CD4-positive, alpha-beta memory T cell (primary cell): Measurements from ENCODE around the gene RPE65. TPM values are rescaled to one million over a fixed set of nuclear protein-coding genes. Genes with fewer than 3 reads are reported as not detected.
"Not testable (repeated sequence)": the region's sequence is repeated elsewhere in the genome, so short reads cannot be mapped to it uniquely, and the experiment has no call there.

Experiments
- CTCF ChIA-PET: fragments of 350-600 bp; sonication (Branson Sonifier 250); formaldehyde crosslinking; loops from one replicate; lab custom pipeline; 2021; ENCODE audit warnings: inconsistent platforms; ENCODE audit not compliant: partially characterized antibody; lab: Charles Lee
- POLR2A ChIA-PET: fragments of 350-600 bp; sonication (Branson Sonifier 250); formaldehyde crosslinking; loops from one replicate; lab custom pipeline; 2021; ENCODE audit not compliant: partially characterized antibody; lab: Charles Lee
- DNase-seq, 5 donors: peaks; one replicate each; pipeline versions ENCODE4 v3.0.0 to v3.0.0-alpha.2; 2020 to 2022; ENCODE audit warnings: mixed read lengths in 1 of 5
- H3K27ac ChIP-seq: one replicate; pipeline ENCODE4 v1.7.0; 2013; ENCODE audit warnings: low read depth, low read length
- H3K27me3 ChIP-seq: 2 replicates; pipeline ENCODE4 v1.7.0; 2013; ENCODE audit warnings: mild to moderate bottlenecking, low read length, moderate library complexity; ENCODE audit not compliant: insufficient read depth
- H3K36me3 ChIP-seq: 2 replicates; pipeline ENCODE4 v1.7.0; 2013; ENCODE audit warnings: mild to moderate bottlenecking, low read length, moderate library complexity; ENCODE audit not compliant: insufficient read depth
- H3K4me1 ChIP-seq: 2 replicates; pipeline ENCODE4 v1.7.0; 2013; ENCODE audit warnings: mild to moderate bottlenecking, low read length, moderate library complexity; ENCODE audit not compliant: insufficient read depth
- H3K4me3 ChIP-seq, 2 donors: one replicate each; pipeline ENCODE4 v1.7.0; 2013; ENCODE audit warnings: low read length in 2 of 2, mild to moderate bottlenecking in 1 of 2
- H3K9me3 ChIP-seq, 2 donors: one replicate each; pipeline ENCODE4 v1.7.0; 2013; ENCODE audit warnings: low read length in 2 of 2, control low read depth in 1 of 2; ENCODE audit not compliant: control insufficient read depth in 1 of 2
- H3K27ac Mint-ChIP-seq, 7 donors: one replicate each; pipeline ENCODE4 v1.8.0; 2020 to 2021; ENCODE audit warnings: mixed read lengths in 7 of 7, mild to moderate bottlenecking in 6 of 7, inconsistent platforms in 3 of 7, moderate library complexity in 3 of 7
- H3K27me3 Mint-ChIP-seq, 2 donors: one replicate each; pipeline ENCODE4 v1.8.0; 2020 to 2021; ENCODE audit warnings: mixed read lengths in 2 of 2
- H3K36me3 Mint-ChIP-seq, 2 donors: one replicate each; pipeline ENCODE4 v1.8.0; 2020 to 2021; ENCODE audit warnings: mixed read lengths in 2 of 2, inconsistent platforms in 1 of 2, mild to moderate bottlenecking in 1 of 2
- H3K4me1 Mint-ChIP-seq, 4 donors: one replicate each; pipeline ENCODE4 v1.8.0; 2020 to 2021; ENCODE audit warnings: mixed read lengths in 4 of 4, mild to moderate bottlenecking in 1 of 4
- H3K4me3 Mint-ChIP-seq, 8 donors: one replicate each; pipeline ENCODE4 v1.8.0; 2020 to 2021; ENCODE audit warnings: mixed read lengths in 8 of 8, mild to moderate bottlenecking in 7 of 8, moderate library complexity in 6 of 8, inconsistent platforms in 3 of 8
- H3K9me3 Mint-ChIP-seq, 8 donors: one replicate each; pipeline ENCODE4 v1.8.0; 2020 to 2021; ENCODE audit warnings: mixed read lengths in 8 of 8, mild to moderate bottlenecking in 5 of 8, inconsistent platforms in 3 of 8, moderate library complexity in 1 of 8
- intact Hi-C: fragments of 100-400 bp; cut with micrococcal nuclease; formaldehyde crosslinking; loops from one replicate; pipeline ENCODE4 v1.15.1; 2023
- polyA plus RNA-seq, 2 donors: library from polyadenylated mRNA; unstranded; fragments of 300-500 nt; fragmentation: Illumina TruSeq; gene quantifications; one replicate each; pipeline ENCODE4 v1.2.3, GENCODE V29; 2021
- total RNA-seq, 2 experiments: library from RNA; stranded (reverse); gene quantifications; one replicate each; pipeline ENCODE4 v1.2.3, GENCODE V29; 2021

Gene RPE65
- total and polyA plus RNA-seq, 4 experiments from 2014 or later = not detected

- H3K27ac Mint-ChIP-seq, H3K36me3 ChIP-seq, H3K4me1 Mint-ChIP-seq, POLR2A ChIA-PET, DNase-seq, H3K27me3 Mint-ChIP-seq, H3K4me3 ChIP-seq, H3K27me3 ChIP-seq, H3K27ac ChIP-seq, H3K4me1 ChIP-seq, intact Hi-C loops, H3K4me3 Mint-ChIP-seq, H3K36me3 Mint-ChIP-seq, H3K9me3 ChIP-seq, H3K9me3 Mint-ChIP-seq: not testable (repeated sequence)
- CTCF ChIA-PET = interaction anchor here (1.1 kb wide), 1 partner anchor 11 kb away, joined by 4 read pairs; no protein-coding TSS in a partner anchor
Observed at GRCh38 chr1:68392474-68392873, 57.3 kb downstream of the RPE65 start.

- H3K4me1 ChIP-seq, H3K9me3 Mint-ChIP-seq, H3K27ac Mint-ChIP-seq, CTCF ChIA-PET, H3K9me3 ChIP-seq, H3K27ac ChIP-seq, H3K27me3 ChIP-seq, intact Hi-C loops, H3K27me3 Mint-ChIP-seq, H3K4me1 Mint-ChIP-seq, H3K4me3 ChIP-seq, POLR2A ChIA-PET, DNase-seq, H3K36me3 ChIP-seq, H3K4me3 Mint-ChIP-seq, H3K36me3 Mint-ChIP-seq: not testable (repeated sequence)
Observed at GRCh38 chr1:68385798-68386524, 63.8 kb downstream of the RPE65 start.

GRCh38 chr1:68384872-68385411 is 64.8 kb downstream of the RPE65 start:
- no peaks in the 10 kb centered on the region for H3K27me3 Mint-ChIP-seq
- Histone ChIP-seq H3K27ac (no peak overlapping the region), H3K9me3 (no peaks in the 10 kb centered on the region), H3K4me1 (no peaks in the 10 kb centered on the region), H3K36me3 (no peaks in the 10 kb centered on the region), H3K4me3 (no peak overlapping the region), H3K27me3 (no peaks in the 10 kb centered on the region)
- no peak overlapping the region for H3K27ac Mint-ChIP-seq
- no peak overlapping the region for H3K4me3 Mint-ChIP-seq
- CTCF ChIA-PET = no interaction called here
- no peaks in the 10 kb centered on the region for H3K4me1 Mint-ChIP-seq
- H3K36me3 Mint-ChIP-seq = no peaks in the 10 kb centered on the region
- DNase-seq = no peak
- peaks cover 0 to 2% (median 0%) of the 10 kb centered on the region in 8 donors for H3K9me3 Mint-ChIP-seq
- intact Hi-C loops = no loop called here
- POLR2A ChIA-PET = no interaction called here

- no peak for DNase-seq
- Mint-ChIP-seq H3K27ac (no peak overlapping the region), H3K4me3 (no peak overlapping the region), H3K27me3 (no peaks in the 10 kb centered on the region), H3K4me1 (no peaks in the 10 kb centered on the region), H3K9me3 (peaks cover 0 to 2% (median 0%) of the 10 kb centered on the region in 8 donors), H3K36me3 (no peaks in the 10 kb centered on the region)
- Histone ChIP-seq H3K4me1 (no peaks in the 10 kb centered on the region), H3K4me3 (no peak overlapping the region), H3K9me3 (no peaks in the 10 kb centered on the region), H3K27ac (no peak overlapping the region), H3K36me3 (no peaks in the 10 kb centered on the region), H3K27me3 (no peaks in the 10 kb centered on the region)
- intact Hi-C loops = no loop called here
- CTCF ChIA-PET = no interaction called here
- POLR2A ChIA-PET = no interaction called here
Observed at GRCh38 chr1:68384321-68384813, 65.4 kb downstream of the RPE65 start.

- no peaks in the 10 kb centered on the region for H3K27me3 ChIP-seq
- Mint-ChIP-seq H3K4me3 (no peak overlapping the region), H3K27me3 (no peaks in the 10 kb centered on the region), H3K27ac (no peak overlapping the region), H3K4me1 (no peaks in the 10 kb centered on the region), H3K9me3 (no peaks in the 10 kb centered on the region), H3K36me3 (no peaks in the 10 kb centered on the region)
- ChIA-PET POLR2A (no interaction called here), CTCF (no interaction called here)
- DNase-seq = no peak
- no peaks in the 10 kb centered on the region for H3K9me3 ChIP-seq
- no peak overlapping the region for H3K4me3 ChIP-seq
- no peaks in the 10 kb centered on the region for H3K4me1 ChIP-seq
- H3K27ac ChIP-seq = no peak overlapping the region
- intact Hi-C loops = no loop called here
- no peaks in the 10 kb centered on the region for H3K36me3 ChIP-seq
Observed at GRCh38 chr1:68383092-68383491, 66.7 kb downstream of the RPE65 start.

- H3K27me3 ChIP-seq = no peaks in the 10 kb centered on the region
- no peak overlapping the region for H3K27ac Mint-ChIP-seq
- H3K27ac ChIP-seq = no peak overlapping the region
- peaks cover 0 to 2% of the 10 kb centered on the region in 2 donors for H3K27me3 Mint-ChIP-seq
- intact Hi-C loops = no loop called here
- no peak overlapping the region for H3K4me3 ChIP-seq
- ChIA-PET CTCF (no interaction called here), POLR2A (no interaction called here)
- DNase-seq = no peak
- no peaks in the 10 kb centered on the region for H3K4me1 Mint-ChIP-seq
- no peaks in the 10 kb centered on the region for H3K4me1 ChIP-seq
- H3K9me3 Mint-ChIP-seq = no peaks in the 10 kb centered on the region
- no peaks in the 10 kb centered on the region for H3K36me3 ChIP-seq
- no peak overlapping the region for H3K4me3 Mint-ChIP-seq
- H3K9me3 ChIP-seq = no peaks in the 10 kb centered on the region
- no peaks in the 10 kb centered on the region for H3K36me3 Mint-ChIP-seq
Observed at GRCh38 chr1:68379085-68379478, 70.7 kb downstream of the RPE65 start.
